ENCODE measurements around the gene ZNF738. TPM values are rescaled to one million over a fixed set of nuclear protein-coding genes. Genes with fewer than 3 reads are reported as not detected.

The ZNF738 gene
- total and polyA plus RNA-seq, 2 donors (not counting 1 experiment from before 2014, with no cell fraction given) = 3.8 to 4.9 TPM

- H3K4me2 ChIP-seq (ENCODE audit: extremely low read depth, insufficient read depth, low read length) = no peak overlapping the region
- no peaks in the 10 kb centered on the region for H3K79me2 ChIP-seq (ENCODE audit: control insufficient read depth, insufficient read depth, low read length)
- no peak overlapping the region for H3K9ac ChIP-seq (ENCODE audit: insufficient read depth, low read length)
- no peaks in the 10 kb centered on the region for H3K36me3 ChIP-seq (ENCODE audit: control insufficient read depth, insufficient read depth, low read length)
- no peaks in the 10 kb centered on the region for H3K27me3 ChIP-seq (ENCODE audit: control insufficient read depth, insufficient read depth, low read length)
- no peak for TF ChIP-seq EZH2 (IDR thresholded peaks at IDR 0.05; ENCODE audit: low read length, missing control alignments)
- TF ChIP-seq, protein P1, sequence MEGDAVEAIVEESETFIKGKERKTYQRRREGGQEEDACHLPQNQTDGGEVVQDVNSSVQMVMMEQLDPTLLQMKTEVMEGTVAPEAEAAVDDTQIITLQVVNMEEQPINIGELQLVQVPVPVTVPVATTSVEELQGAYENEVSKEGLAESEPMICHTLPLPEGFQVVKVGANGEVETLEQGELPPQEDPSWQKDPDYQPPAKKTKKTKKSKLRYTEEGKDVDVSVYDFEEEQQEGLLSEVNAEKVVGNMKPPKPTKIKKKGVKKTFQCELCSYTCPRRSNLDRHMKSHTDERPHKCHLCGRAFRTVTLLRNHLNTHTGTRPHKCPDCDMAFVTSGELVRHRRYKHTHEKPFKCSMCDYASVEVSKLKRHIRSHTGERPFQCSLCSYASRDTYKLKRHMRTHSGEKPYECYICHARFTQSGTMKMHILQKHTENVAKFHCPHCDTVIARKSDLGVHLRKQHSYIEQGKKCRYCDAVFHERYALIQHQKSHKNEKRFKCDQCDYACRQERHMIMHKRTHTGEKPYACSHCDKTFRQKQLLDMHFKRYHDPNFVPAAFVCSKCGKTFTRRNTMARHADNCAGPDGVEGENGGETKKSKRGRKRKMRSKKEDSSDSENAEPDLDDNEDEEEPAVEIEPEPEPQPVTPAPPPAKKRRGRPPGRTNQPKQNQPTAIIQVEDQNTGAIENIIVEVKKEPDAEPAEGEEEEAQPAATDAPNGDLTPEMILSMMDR (conservative IDR thresholded peaks at IDR 0.05 in 1 of 2, IDR thresholded peaks at IDR 0.05 in 1 of 2; ENCODE audit: low read depth in 1 of 2, low read length in 2 of 2) = no peak
- no peak overlapping the region for H3K27ac ChIP-seq (ENCODE audit: insufficient read depth, low read length)
- H2AFZ ChIP-seq (ENCODE audit: low read length) = no peak overlapping the region
- H4K20me1 ChIP-seq (ENCODE audit: control insufficient read depth, extremely low read depth, insufficient read depth, low read length) = no peaks in the 10 kb centered on the region
- no peaks in the 10 kb centered on the region for H3K4me1 ChIP-seq (ENCODE audit: control insufficient read depth, extremely low read depth, insufficient read depth, low read length)
- H3K9me3 ChIP-seq (ENCODE audit: control insufficient read depth, insufficient read depth, low read depth, low read length) = no peaks in the 10 kb centered on the region
- DNase-seq (ENCODE audit: low read depth in 2 of 2) = no peak
- no peak overlapping the region for H3K4me3 ChIP-seq (replicated peaks in 1 of 4; ENCODE audit: control extremely low read depth in 1 of 4, insufficient read depth in 1 of 4, low read depth in 3 of 4, low read length in 4 of 4)
Measured at GRCh38 chr19:21423057-21424041, 64.5 kb downstream of the ZNF738 start.

Other genes starting within 250 kb of the ZNF738 start
- 1.5 and 4.3 TPM in 2 replicates for gene ZNF431, start 217.0 kb upstream of the ZNF738 start, total RNA-seq
- 3.0 and 3.7 TPM in 2 replicates for gene ZNF431, start 217.0 kb upstream of the ZNF738 start, polyA plus RNA-seq
- gene ZNF708, start 29.6 kb upstream of the ZNF738 start, total RNA-seq = 3.1 and 4.6 TPM in 2 replicates
- 2.5 and 2.8 TPM in 2 replicates for gene ZNF708, start 29.6 kb upstream of the ZNF738 start, polyA plus RNA-seq
- gene ZNF493, start 38.1 kb downstream of the ZNF738 start, total RNA-seq = 24.7 and 32.4 TPM in 2 replicates
- gene ZNF493, start 38.1 kb downstream of the ZNF738 start, polyA plus RNA-seq = 3.0 and 3.8 TPM in 2 replicates
- gene ZNF429, start 146.6 kb downstream of the ZNF738 start, total RNA-seq = 5.4 and 5.6 TPM in 2 replicates
- gene ZNF429, start 146.6 kb downstream of the ZNF738 start, polyA plus RNA-seq = 6.3 and 7.5 TPM in 2 replicates

Data from fibroblast of lung (primary cell).